Epithelial cell of esophagus (primary cell): ENCODE results near the gene EFNA4.

Source experiments
- DNase-seq: peaks from one replicate; pipeline ENCODE4 v3.0.0; 2010; ENCODE audit warnings: low read depth
- H3K4me3 ChIP-seq: 2 replicates; pipeline ENCODE4 v1.5.1; 2011; ENCODE audit warnings: mild to moderate bottlenecking, low read length, control low read depth
- TF ChIP-seq, protein P1 (sequence below): IDR thresholded peaks from 2 replicates; pipeline ENCODE4 v1.5.1; 2011; ENCODE audit warnings: low read depth, mild to moderate bottlenecking, low read length, control low read depth, inconsistent platforms; ENCODE audit not compliant: insufficient read depth; ENCODE audit errors: missing control alignments

Gene EFNA4

DNA sequence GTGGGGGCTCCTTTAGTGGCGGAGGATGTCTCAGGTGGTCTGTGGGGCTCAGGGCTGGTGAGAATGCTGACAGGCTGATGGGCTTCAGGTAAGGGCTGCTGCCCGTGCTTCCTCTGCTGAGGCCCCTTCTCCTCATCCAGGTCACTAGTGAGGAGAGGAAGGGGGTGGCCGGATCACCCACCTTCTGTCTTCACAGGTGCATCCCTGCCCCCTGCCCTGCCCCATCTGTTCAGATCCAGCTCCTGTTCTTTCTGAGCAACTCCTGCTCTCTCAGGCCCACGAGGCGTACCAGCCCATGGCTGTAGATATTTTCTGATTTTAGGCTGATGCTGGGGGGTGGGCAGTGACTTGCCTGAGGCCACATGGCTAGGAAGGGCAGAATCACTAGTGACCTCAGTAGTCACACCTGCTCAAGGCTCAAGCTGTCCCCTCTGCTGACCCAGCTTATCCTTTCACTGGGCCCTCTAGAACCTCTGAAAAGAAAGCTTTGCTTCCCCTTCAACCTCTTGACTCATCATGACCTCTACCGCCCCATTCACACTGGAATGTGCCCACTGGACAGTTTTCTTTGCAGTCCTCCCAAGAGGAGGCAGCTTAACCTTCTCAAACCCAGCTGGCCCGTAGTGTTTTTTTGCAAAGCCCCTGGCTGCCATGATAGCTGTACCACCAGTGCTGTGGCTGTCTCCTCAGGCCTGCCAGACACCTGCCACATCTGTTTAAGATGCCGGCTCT, 44.8 kb upstream of the EFNA4 start:
- H3K4me3 ChIP-seq = no peak overlapping the region
- DNase-seq = no peak
- TF ChIP-seq, protein P1, sequence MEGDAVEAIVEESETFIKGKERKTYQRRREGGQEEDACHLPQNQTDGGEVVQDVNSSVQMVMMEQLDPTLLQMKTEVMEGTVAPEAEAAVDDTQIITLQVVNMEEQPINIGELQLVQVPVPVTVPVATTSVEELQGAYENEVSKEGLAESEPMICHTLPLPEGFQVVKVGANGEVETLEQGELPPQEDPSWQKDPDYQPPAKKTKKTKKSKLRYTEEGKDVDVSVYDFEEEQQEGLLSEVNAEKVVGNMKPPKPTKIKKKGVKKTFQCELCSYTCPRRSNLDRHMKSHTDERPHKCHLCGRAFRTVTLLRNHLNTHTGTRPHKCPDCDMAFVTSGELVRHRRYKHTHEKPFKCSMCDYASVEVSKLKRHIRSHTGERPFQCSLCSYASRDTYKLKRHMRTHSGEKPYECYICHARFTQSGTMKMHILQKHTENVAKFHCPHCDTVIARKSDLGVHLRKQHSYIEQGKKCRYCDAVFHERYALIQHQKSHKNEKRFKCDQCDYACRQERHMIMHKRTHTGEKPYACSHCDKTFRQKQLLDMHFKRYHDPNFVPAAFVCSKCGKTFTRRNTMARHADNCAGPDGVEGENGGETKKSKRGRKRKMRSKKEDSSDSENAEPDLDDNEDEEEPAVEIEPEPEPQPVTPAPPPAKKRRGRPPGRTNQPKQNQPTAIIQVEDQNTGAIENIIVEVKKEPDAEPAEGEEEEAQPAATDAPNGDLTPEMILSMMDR = no peak

DNA sequence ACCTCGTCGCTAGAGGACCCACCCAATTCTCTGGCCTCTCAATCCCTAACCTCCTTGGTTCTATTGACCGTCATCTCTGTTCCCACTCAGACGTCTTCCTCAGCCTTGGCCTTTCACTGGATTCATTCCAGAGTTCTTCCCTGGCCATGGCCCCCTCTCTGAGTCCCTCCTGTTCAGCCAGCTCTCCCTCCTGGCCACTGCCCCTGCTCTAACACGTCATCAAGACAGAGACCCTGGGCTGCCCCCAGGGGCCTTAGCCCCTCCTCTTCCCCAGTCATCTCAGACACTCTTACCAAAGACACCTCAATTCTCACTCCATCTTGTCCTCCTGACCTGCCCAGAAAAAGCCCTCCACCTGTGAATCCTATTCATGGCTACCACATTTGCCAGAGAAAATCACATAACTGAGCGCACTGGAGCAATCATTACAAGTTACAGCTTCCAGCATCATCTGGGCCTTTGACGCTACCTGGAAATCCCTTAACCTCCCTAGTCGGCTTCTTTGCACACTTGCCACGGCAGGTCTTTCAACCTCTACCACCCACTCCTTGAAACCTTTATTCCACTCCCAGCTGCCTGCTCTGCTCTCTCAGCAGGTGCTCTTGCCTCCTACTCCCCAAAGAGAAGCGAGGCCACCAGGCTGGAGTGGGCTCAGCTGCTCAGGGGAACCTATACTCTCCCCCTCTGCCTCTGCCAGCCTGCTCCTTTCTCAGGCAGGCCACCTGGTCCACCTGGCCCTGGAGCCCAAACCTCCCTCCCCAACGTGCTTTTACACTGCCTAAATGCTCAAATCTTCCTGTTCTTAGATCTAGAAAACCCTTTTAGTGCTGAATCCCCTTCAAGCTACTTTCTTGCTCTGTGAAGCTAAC, 43.9 kb upstream of the EFNA4 start:
- DNase-seq = no peak
- no peak overlapping the region for H3K4me3 ChIP-seq
- TF ChIP-seq, protein P1 = no peak

DNA sequence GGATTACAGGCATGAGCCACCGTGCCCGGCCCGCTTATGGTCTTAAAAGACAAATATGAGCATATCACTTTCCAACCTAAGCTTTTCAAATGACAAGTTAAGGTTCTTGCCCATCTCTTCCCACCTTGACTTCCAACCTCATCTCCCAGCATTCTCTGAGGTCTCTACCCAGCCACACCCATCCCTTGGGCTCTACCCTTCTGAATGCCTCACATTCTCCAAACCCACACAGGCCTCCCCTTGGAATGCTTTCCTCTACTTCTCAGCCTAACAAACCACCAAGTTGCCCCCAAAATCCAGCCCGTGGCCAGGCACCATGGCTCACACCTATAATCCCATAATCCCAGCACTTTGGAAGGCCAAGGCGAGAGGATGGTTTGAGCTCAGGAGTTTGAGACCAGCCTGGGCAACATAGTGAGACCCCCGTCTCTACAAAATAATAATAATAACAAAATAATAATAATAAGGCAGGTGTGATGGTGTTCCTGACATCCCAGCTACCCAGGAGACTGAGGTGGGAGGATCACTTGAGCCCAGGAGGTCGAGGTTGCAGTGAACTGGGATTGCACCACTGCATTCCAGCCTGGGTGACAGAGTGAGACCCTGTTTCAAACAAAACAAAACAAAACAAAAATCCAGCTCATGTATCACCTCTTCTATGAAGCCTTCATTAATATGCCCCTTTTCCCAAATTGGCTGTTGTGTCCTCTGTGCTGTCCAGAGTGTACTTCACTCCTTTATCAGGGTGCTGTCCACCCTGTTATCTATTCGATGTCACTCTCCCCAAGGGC, 41.2 kb upstream of the EFNA4 start:
- no peak for DNase-seq
- no peak overlapping the region for H3K4me3 ChIP-seq
- TF ChIP-seq, protein P1 = no peak

DNA sequence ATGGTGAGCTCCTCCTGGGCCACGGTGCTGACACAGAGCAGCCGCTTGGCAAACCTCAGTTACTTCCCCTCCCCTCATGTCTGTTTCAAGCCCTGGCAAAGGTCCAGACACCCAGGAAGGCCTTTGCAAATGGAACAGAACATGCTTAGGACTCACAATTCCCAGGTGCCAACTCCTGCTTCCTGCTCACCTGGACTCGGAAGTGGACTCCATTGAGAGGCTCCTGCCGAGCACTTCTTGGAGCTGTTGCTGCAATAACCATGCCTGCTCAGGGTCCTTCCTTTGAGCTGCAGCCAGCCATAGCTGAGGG, 40.7 kb upstream of the EFNA4 start:
- no peak overlapping the region for H3K4me3 ChIP-seq
- DNase-seq = peak; percentile 62
- TF ChIP-seq, protein P1 = no peak

DNA sequence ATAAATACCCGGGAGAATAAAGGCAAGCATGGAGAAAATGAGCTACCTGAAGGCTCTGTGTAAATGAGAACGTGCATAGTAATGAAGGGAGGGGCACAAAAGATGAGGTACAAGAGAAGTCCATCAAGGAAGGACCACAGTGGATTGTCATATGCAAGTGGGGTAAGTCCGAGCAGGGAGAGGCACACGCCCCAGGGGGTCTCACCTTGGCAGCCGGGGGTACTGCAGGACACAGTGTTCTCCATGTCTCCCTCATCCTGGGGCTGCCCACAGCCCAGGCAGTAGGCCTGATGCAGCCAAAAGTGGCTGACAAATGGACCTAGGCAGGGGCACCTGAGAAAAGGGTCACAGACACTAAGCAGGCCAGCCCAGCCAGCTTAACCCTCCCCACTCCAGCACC, 39.9 kb upstream of the EFNA4 start:
- no peak for DNase-seq
- no peak overlapping the region for H3K4me3 ChIP-seq
- TF ChIP-seq, protein P1 = no peak

DNA sequence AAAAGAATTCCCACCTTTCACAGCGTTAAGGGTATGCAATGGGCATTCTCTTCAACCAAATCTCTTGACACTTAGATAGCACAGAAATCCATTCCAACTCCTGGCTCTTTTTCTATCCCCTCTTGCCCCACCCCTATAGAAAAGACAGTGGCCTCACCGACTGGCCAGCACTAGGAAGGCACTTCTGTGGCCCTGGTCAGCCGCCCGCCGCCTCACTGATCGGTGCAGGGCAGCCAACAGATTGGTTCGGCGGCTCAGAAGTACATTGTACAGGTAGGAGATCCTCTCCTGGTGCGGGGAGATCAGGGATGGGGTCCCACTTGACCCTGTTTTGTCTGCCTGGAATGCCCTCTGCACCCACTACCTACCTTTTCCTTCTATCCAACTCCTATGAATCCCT, 39.2 kb upstream of the EFNA4 start:
- DNase-seq = no peak
- TF ChIP-seq, protein P1 = no peak
- no peak overlapping the region for H3K4me3 ChIP-seq
